Muscle of leg (tissue), 11 donors: ENCODE measurements around the gene MECR. TPM values are rescaled to one million over a fixed set of nuclear protein-coding genes. Genes with fewer than 3 reads are reported as not detected.

ENCODE experiments used
- DNase-seq: peaks from one replicate; pipeline ENCODE4 v3.0.0; 2013
- H3K27ac ChIP-seq: one replicate; pipeline ENCODE4 v1.5.1; 2013; ENCODE audit warnings: mild to moderate bottlenecking, low read length, control low read depth
- H3K27me3 ChIP-seq: one replicate; pipeline ENCODE4 v1.6.1; 2013; ENCODE audit warnings: low read length; ENCODE audit not compliant: control insufficient read depth, insufficient read depth
- H3K36me3 ChIP-seq: one replicate; pipeline ENCODE4 v1.6.1; 2013; ENCODE audit warnings: low read length; ENCODE audit not compliant: control insufficient read depth, insufficient read depth
- H3K4me1 ChIP-seq: one replicate; pipeline ENCODE4 v1.6.1; 2013; ENCODE audit warnings: low read length; ENCODE audit not compliant: control insufficient read depth, insufficient read depth
- H3K4me3 ChIP-seq: one replicate; pipeline ENCODE4 v1.5.1; 2013; ENCODE audit warnings: low read length, control low read depth
- H3K9me3 ChIP-seq: replicated peaks from 2 replicates; pipeline ENCODE4 v1.6.1; 2013; ENCODE audit warnings: low read depth, low read length; ENCODE audit not compliant: control insufficient read depth
- WGBS: methylation state at CpG from one replicate; pipeline ENCODE4 v1.1.5; 2013; ENCODE audit warnings: missing lambda C conversion rate; ENCODE audit not compliant: insufficient coverage; 5-methylcytosine and 5-hydroxymethylcytosine counted together
- polyA plus RNA-seq, 8 donors: library from polyadenylated mRNA; unstranded; fragments of 120-200 nt; gene quantifications; one replicate each; pipeline versions ENCODE4 v1.2.1 to v1.2.3, GENCODE V29; 2013; ENCODE audit warnings: inconsistent platforms in 1 of 8, low replicate concordance in 1 of 8; ENCODE audit not compliant: insufficient read length in 8 of 8, insufficient read depth in 1 of 8
- total RNA-seq: library from RNA; stranded (reverse); fragments of 120-200 nt; gene quantifications from one replicate; pipeline ENCODE4 v1.2.4, GENCODE V29; 2013

The MECR gene
- total and polyA plus RNA-seq, 9 donors = 17.5 to 24.1 (median 21.9) TPM

GRCh38 chr1:29172415-29172939, 58.3 kb downstream of the MECR start:
- H3K9me3 ChIP-seq = no peaks in the 10 kb centered on the region
- peaks cover 3% of the 10 kb centered on the region for H3K4me1 ChIP-seq

GRCh38 chr1:29171521-29171920, 59.2 kb downstream of the MECR start:
- peaks cover 13% of the 10 kb centered on the region for H3K36me3 ChIP-seq
- H3K4me1 ChIP-seq = peaks cover 3% of the 10 kb centered on the region
- DNase-seq = no peak
- no peak overlapping the region for H3K27ac ChIP-seq
- H3K4me3 ChIP-seq = no peak overlapping the region
- H3K27me3 ChIP-seq = no peaks in the 10 kb centered on the region
- WGBS = 50% methylated on average over 1 of the region's 5 CpGs
- no peaks in the 10 kb centered on the region for H3K9me3 ChIP-seq

More at GRCh38 chr1:29172415-29172939, 58.3 kb downstream of the MECR start:
- Histone ChIP-seq H3K27ac (no peak overlapping the region), H3K36me3 (peaks cover 10% of the 10 kb centered on the region), H3K27me3 (no peaks in the 10 kb centered on the region), H3K4me3 (no peak overlapping the region)
- no peak for DNase-seq
- WGBS = 85% methylated on average over 6 of the region's 8 CpGs

GRCh38 chr1:29171089-29171488, 59.6 kb downstream of the MECR start:
- no peak overlapping the region for H3K4me3 ChIP-seq
- H3K4me1 ChIP-seq = peaks cover 3% of the 10 kb centered on the region
- no peak for DNase-seq
- H3K27me3 ChIP-seq = no peaks in the 10 kb centered on the region
- peaks cover 17% of the 10 kb centered on the region for H3K36me3 ChIP-seq
- no peaks in the 10 kb centered on the region for H3K9me3 ChIP-seq
- WGBS = no CpG with 5 or more reads among the region's 3 CpGs
- H3K27ac ChIP-seq = no peak overlapping the region

GRCh38 chr1:29169976-29170375, 60.8 kb downstream of the MECR start:
- Histone ChIP-seq H3K27me3 (no peaks in the 10 kb centered on the region), H3K36me3 (peaks cover 27% of the 10 kb centered on the region), H3K27ac (no peak overlapping the region), H3K4me3 (no peak overlapping the region), H3K4me1 (peaks cover 3% of the 10 kb centered on the region), H3K9me3 (no peaks in the 10 kb centered on the region)
- no peak for DNase-seq
- WGBS = no CpG with 5 or more reads among the region's 3 CpGs

- Histone ChIP-seq H3K4me3 (no peak overlapping the region), H3K27ac (no peak overlapping the region), H3K9me3 (no peaks in the 10 kb centered on the region), H3K4me1 (peaks cover 3% of the 10 kb centered on the region), H3K36me3 (peaks cover 29% of the 10 kb centered on the region), H3K27me3 (no peaks in the 10 kb centered on the region)
- WGBS = no CpG with 5 or more reads among the region's 9 CpGs
- no peak for DNase-seq
Observed at GRCh38 chr1:29167904-29168303, 62.8 kb downstream of the MECR start.

GRCh38 chr1:29166291-29166878, 64.3 kb downstream of the MECR start:
- 11% methylated on average over 2 of the region's 9 CpGs for WGBS
- no peak overlapping the region for H3K27ac ChIP-seq
- H3K4me1 ChIP-seq = peaks cover 7% of the 10 kb centered on the region
- no peaks in the 10 kb centered on the region for H3K9me3 ChIP-seq
- H3K4me3 ChIP-seq = no peak overlapping the region
- DNase-seq = no peak
- peaks cover 33% of the 10 kb centered on the region for H3K36me3 ChIP-seq
- H3K27me3 ChIP-seq = no peaks in the 10 kb centered on the region

GRCh38 chr1:29164588-29164987, 66.1 kb downstream of the MECR start:
- Histone ChIP-seq H3K4me1 (peaks cover 4% of the 10 kb centered on the region), H3K36me3 (peaks cover 40% of the 10 kb centered on the region), H3K9me3 (no peaks in the 10 kb centered on the region), H3K27ac (no peak overlapping the region), H3K27me3 (no peaks in the 10 kb centered on the region), H3K4me3 (no peak overlapping the region)
- DNase-seq = no peak
- WGBS = 100% methylated on average over 1 of the region's 4 CpGs

- no CpG with 5 or more reads among the region's 9 CpGs for WGBS
- peak; percentile 33 for DNase-seq
- H3K9me3 ChIP-seq = no peaks in the 10 kb centered on the region
- H3K27me3 ChIP-seq = no peaks in the 10 kb centered on the region
- no peak overlapping the region for H3K4me3 ChIP-seq
- H3K27ac ChIP-seq = no peak overlapping the region
- peaks cover 43% of the 10 kb centered on the region for H3K36me3 ChIP-seq
- peaks cover 4% of the 10 kb centered on the region for H3K4me1 ChIP-seq
Observed at GRCh38 chr1:29162476-29163138, 68.1 kb downstream of the MECR start.

- no peak for DNase-seq
- whole genome bisulfite sequencing = no CpG with 5 or more reads among the region's 4 CpGs
- no peaks in the 10 kb centered on the region for H3K9me3 ChIP-seq
- no peak overlapping the region for H3K27ac ChIP-seq
- H3K4me1 ChIP-seq = peaks cover 4% of the 10 kb centered on the region
- H3K36me3 ChIP-seq = peaks cover 47% of the 10 kb centered on the region
- no peak overlapping the region for H3K4me3 ChIP-seq
- H3K27me3 ChIP-seq = no peaks in the 10 kb centered on the region
Observed at GRCh38 chr1:29162025-29162424, 68.7 kb downstream of the MECR start.

GRCh38 chr1:29159773-29160172, 71.0 kb downstream of the MECR start:
- Histone ChIP-seq H3K36me3 (peaks cover 44% of the 10 kb centered on the region), H3K27ac (no peak overlapping the region), H3K4me1 (peaks cover 9% of the 10 kb centered on the region), H3K4me3 (no peak overlapping the region), H3K9me3 (no peaks in the 10 kb centered on the region), H3K27me3 (no peaks in the 10 kb centered on the region)
- no peak for DNase-seq
- no CpG with 5 or more reads among the region's 3 CpGs for WGBS
